ENCODE results near the gene EXOC3L1. TPM values are rescaled to one million over a fixed set of nuclear protein-coding genes. Genes with fewer than 3 reads are reported as not detected.

Gene EXOC3L1
- total RNA-seq, 1 donor from 2014 or later, result 0.45 TPM

DNA sequence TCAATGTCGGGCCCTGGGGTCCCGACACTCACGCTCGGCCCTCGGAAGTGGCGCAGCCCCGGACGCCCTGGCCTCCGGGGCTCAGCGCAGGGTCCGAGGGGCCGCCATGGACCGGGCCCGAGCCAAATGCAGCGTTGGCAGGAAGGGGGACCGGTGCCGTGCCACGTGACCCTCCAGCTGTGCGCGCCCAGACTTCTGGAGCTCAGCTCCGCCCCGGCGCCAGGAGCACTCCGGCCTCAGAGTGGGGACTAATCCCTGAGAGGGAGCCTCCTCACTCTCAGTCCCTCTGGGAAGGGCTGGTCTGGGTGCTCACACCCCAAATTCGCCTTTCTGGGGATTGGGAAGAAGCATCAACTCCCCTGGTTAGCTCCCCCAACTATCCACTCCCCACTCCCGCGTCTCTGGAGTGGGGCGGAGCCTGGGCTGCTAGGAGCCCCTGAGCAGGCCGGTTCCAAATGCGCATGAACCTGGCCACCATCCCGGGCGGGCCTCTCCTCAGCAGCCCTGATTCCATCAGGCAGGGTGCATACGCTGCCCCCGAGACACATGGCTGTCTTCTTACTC lies 39.0 kb downstream of the EXOC3L1 start, which contains the start of gene B3GNT9:
B3GNT9 (minus strand) TSS at position 166 of the 564 bp plus-strand sequence. CDS start 513 bp downstream, outside the sequence.
- Mint-ChIP-seq H3K4me1 (ENCODE audit: low read depth, unreplicated experiment) (no peaks in the 10 kb centered on the region), H3K9me3 (ENCODE audit: unreplicated experiment) (peaks cover 4% of the 10 kb centered on the region), H3K27me3 (ENCODE audit: low read depth, unreplicated experiment) (peaks cover 35% of the 10 kb centered on the region), H3K4me3 (ENCODE audit: unreplicated experiment) (peak within 1 kb of the TSS; percentile 75), H3K27ac (ENCODE audit: unreplicated experiment) (peak within 1 kb of the TSS; percentile 26), H3K36me3 (ENCODE audit: low read depth, unreplicated experiment) (peaks cover 21% of the 10 kb centered on the region)
- peak within 1 kb of the TSS; percentile 88 for H3K4me2 ChIP-seq (ENCODE audit: low read length)
- FAIRE-seq (no peak), DNase-seq (ENCODE audit: low read depth) (peak; percentile 65)
- peak within 1 kb of the TSS; percentile 77 for H3K9ac ChIP-seq (ENCODE audit: low read length)
- no peaks in the 10 kb centered on the region for H3K79me2 ChIP-seq (ENCODE audit: insufficient read depth, low read length)
- H4K20me1 ChIP-seq (ENCODE audit: insufficient read depth, low read length), result peaks cover 36% of the 10 kb centered on the region
- peaks cover 19% of the 10 kb centered on the region for H3K27me3 ChIP-seq (ENCODE audit: insufficient read depth, low read length)
- H3K4me3 ChIP-seq (ENCODE audit: insufficient read depth, low read depth, low read length), result peak within 1 kb of the TSS; percentile 55
- H3K36me3 ChIP-seq (ENCODE audit: insufficient read depth, low read length), result peaks cover 8% of the 10 kb centered on the region
- no peaks in the 10 kb centered on the region for H3K9me3 ChIP-seq (ENCODE audit: insufficient read depth, low read depth, low read length)
- TF ChIP-seq CTCF (IDR thresholded peaks at IDR 0.05; ENCODE audit: insufficient read depth, low read depth, low read length), result no peak
- TF ChIP-seq EZH2 (IDR thresholded peaks at IDR 0.05; ENCODE audit: insufficient read depth, low read length), result no peak
- peak within 1 kb of the TSS; percentile 81 for H2AFZ ChIP-seq (ENCODE audit: low read depth, low read length)
- no peak within 1 kb of the TSS for H3K27ac ChIP-seq (ENCODE audit: low read depth, low read length)
- peaks cover 6% of the 10 kb centered on the region for H3K4me1 ChIP-seq (ENCODE audit: insufficient read depth, low read length)

GRCh38 chr16:67150047-67150832 lies 39.7 kb downstream of the EXOC3L1 start:
- H3K36me3 Mint-ChIP-seq (ENCODE audit: low read depth, unreplicated experiment), result peaks cover 24% of the 10 kb centered on the region
- Histone ChIP-seq H3K27me3 (ENCODE audit: insufficient read depth, low read length) (peaks cover 13% of the 10 kb centered on the region), H3K4me2 (ENCODE audit: low read length) (peak overlapping the region; percentile 88), H3K9me3 (ENCODE audit: insufficient read depth, low read depth, low read length) (no peaks in the 10 kb centered on the region), H3K4me1 (ENCODE audit: insufficient read depth, low read length) (peaks cover 2% of the 10 kb centered on the region), H2AFZ (ENCODE audit: low read depth, low read length) (peak overlapping the region; percentile 81), H3K27ac (ENCODE audit: low read depth, low read length) (no peak overlapping the region), H4K20me1 (ENCODE audit: insufficient read depth, low read length) (peaks cover 30% of the 10 kb centered on the region), H3K9ac (ENCODE audit: low read length) (peak overlapping the region; percentile 77), H3K79me2 (ENCODE audit: insufficient read depth, low read length) (no peaks in the 10 kb centered on the region), H3K4me3 (ENCODE audit: insufficient read depth, low read depth, low read length) (peak overlapping the region; percentile 55), H3K36me3 (ENCODE audit: insufficient read depth, low read length) (peaks cover 13% of the 10 kb centered on the region)
- FAIRE-seq, result no peak
- H3K4me3 Mint-ChIP-seq (ENCODE audit: unreplicated experiment), result no peak overlapping the region
- peaks cover 4% of the 10 kb centered on the region for H3K9me3 Mint-ChIP-seq (ENCODE audit: unreplicated experiment)
- peak; percentile 69 for DNase-seq (ENCODE audit: low read depth)
- peaks cover 30% of the 10 kb centered on the region for H3K27me3 Mint-ChIP-seq (ENCODE audit: low read depth, unreplicated experiment)
- no peaks in the 10 kb centered on the region for H3K4me1 Mint-ChIP-seq (ENCODE audit: low read depth, unreplicated experiment)
- TF ChIP-seq EZH2 (IDR thresholded peaks at IDR 0.05; ENCODE audit: insufficient read depth, low read length) (no peak), CTCF (IDR thresholded peaks at IDR 0.05; ENCODE audit: insufficient read depth, low read depth, low read length) (no peak)
- H3K27ac Mint-ChIP-seq (ENCODE audit: unreplicated experiment), result no peak overlapping the region

Measured in astrocyte (in vitro differentiated cells and primary cell).